ENCODE measurements around the gene SLC25A11.

SLC25A11 gene

GRCh38 chr17:4893721-4894560, 45.9 kb downstream of the SLC25A11 start:
- DNase-seq, result no peak

GRCh38 chr17:4893272-4893671, 46.6 kb downstream of the SLC25A11 start:
- no peak for DNase-seq

GRCh38 chr17:4892499-4893221, 47.2 kb downstream of the SLC25A11 start:
- no peak for DNase-seq

DNA sequence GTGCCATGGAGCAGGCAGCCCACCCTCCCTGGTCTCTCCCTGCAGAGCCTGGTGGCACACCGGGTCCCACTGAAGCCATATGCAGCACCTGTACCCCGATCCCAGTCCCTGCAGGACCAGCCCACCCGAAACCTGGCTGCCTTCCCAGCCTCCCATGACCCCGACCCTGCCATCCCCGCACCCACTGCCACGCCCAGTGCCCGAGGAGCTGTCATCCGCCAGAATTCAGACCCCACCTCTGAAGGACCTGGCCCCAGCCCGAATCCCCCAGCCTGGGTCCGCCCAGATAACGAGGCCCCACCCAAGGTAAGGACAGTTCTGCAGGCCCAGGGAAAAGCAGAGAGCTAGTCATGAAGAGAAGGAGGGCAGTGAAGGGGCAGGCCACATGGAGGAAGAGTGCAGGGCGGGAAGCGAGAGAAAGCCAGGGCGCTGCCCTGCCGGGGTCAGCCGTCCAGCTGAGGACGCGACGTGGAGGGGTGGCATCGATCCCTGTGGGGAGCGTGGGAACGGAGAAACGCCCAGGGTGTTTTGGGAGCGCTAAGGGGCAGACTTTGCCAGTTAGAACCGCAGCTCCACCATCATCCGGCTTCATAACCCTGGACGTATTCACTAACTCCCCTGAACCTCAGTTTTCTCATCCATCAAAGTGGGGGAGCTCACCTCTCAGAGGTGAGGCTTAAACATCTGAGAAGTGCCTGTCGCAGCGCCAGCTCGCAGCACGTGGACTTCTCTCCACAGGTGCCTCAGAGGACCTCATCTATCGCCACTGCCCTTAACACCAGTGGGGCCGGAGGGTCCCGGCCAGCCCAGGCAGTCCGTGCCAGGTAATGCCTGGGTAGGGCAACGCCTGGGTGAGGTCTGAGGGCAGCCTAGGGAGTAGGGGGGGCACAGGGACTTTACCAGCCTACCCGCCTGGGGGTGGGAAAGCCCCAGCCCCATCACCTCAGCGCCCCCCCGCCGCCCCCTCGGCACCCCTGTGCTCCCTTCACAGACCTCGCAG, 48.1 kb downstream of the SLC25A11 start:
- DNase-seq, result no peak

DNA sequence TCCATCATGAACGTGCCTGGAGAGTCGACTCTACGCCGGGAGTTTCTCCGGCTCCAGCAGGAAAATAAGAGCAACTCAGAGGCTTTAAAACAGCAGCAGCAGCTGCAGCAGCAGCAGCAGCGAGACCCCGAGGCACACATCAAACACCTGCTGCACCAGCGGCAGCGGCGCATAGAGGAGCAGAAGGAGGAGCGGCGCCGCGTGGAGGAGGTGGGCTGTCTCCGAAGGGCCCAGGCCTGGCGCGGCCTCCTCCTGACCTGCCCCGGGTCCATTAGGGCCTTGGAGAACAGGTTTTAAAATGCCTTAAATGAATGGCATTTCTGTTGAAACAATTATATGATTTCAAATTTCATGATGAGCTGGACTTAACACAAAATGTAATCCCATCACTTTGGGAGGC, 52.3 kb downstream of the SLC25A11 start:
- DNase-seq, result no peak

Measured in activated CD8-positive, alpha-beta memory T cell treated with anti-CD3 and anti-CD28 coated beads for 24 hours (primary cell).